A549 (cell line): ENCODE results near the gene DDX27.

Experiments
- CBX8 ChIP-seq: fragments of 200-600 bp; sonication (generic); IDR thresholded peaks from 2 replicates; pipeline ENCODE4 v1.6.1; 2016
- CEBPB ChIP-seq, 2 experiments: fragments of >200 bp in 1 of 2; sonication (Bioruptor Twin) in 1 of 2; formaldehyde crosslinking in 1 of 2; IDR thresholded peaks; 2 replicates each; pipeline ENCODE4 v1.6.1; 2012 to 2016
- CTCF ChIP-seq: fragments of >200 bp; sonication (Bioruptor Twin); formaldehyde crosslinking; IDR thresholded peaks from 3 replicates; pipeline ENCODE4 v1.5.1; 2016
- POLR2A ChIP-seq: IDR thresholded peaks from 2 replicates; pipeline ENCODE4 v1.6.1; 2012; ENCODE audit warnings: mild to moderate bottlenecking, low read length

- TF ChIP-seq CBX8 (no peak), POLR2A (no peak), CTCF (no peak), CEBPB (IDR thresholded peaks at IDR 0.05) (no peak)
Observed at GRCh38 chr20:49288784-49289696, 69.8 kb downstream of the DDX27 start.
